ENCODE measurements around the gene TEX53.

TEX53 gene

GRCh38 chr9:114638404-114638803, 19.2 kb downstream of the TEX53 start:
- no peak for DNase-seq (ENCODE audit: low read depth in 2 of 2)

DNA sequence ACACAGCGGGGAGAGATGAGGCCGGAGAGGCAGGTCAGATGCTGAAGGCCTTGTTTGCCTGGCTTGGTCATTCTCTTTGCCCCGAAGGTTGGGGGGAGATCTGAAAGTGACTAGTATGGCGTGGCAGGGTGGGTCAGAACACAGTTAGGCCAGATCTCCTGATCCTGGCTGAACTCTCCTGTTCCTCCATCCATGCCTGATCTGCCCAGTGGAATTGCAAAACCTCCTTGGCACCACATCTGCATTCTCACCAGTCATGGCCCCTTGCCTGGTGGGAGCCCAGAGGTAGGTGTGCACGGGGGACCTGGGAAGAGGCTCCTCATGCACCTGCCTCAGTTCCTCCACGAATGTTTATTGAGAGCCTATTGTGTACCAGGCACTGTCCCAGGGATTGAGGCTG, 23.2 kb downstream of the TEX53 start:
- no peak for DNase-seq (ENCODE audit: low read depth in 2 of 2)

DNA sequence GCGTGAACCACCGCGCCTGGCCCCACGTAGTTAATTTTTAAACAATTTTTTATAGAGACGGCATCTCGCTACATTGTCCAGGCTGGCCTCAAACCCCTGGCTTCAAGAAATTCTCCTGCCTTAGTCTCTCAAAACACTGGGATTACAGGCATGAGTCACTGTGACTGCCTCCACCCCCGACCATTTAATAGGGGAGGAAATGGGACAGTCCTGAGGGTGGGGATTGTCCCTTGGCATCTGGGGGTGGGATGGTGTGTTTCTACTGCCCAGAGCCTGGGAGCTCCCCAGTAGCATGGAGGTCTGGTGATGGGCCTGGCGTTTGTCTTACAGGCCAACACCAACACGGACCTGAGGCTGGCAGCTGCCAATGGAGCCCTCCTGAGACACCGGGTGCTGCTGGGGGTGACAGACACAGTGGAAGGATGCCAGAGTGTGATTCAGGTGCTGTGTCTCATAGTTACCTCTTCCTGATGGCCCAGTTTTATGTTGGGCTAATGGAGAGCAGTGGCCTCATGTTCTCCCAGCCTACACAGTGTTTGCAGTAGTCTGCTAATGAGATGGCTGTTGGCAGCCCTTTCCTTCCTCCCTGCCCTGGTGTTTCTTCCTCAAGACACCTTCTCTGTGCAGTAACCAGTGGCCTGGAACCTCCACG, 24.0 kb downstream of the TEX53 start:
- DNase-seq (ENCODE audit: low read depth in 2 of 2), result no peak

DNA sequence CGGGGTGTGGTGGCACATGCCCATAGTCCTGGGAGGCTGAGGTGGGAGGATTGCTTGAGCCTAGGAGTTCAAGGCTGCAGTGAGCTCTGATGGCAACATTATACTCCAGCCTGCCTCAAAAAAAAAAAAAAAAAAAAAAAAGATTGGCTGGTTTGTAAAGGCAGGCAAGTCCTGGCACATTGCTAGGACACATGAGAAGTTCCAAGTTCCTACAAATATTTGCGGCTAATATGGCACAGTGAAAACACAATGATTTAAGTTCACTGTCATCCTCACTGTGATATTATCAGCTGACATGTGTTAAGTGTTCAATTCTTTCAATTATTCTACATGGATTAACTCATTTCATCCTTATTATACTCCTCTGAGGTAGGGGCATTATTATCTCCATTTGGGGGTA, 26.4 kb downstream of the TEX53 start:
- DNase-seq (ENCODE audit: low read depth in 2 of 2), result no peak

- no peak for DNase-seq (ENCODE audit: low read depth in 2 of 2)
Measured at GRCh38 chr9:114629563-114630090, 28.0 kb downstream of the TEX53 start.

DNA sequence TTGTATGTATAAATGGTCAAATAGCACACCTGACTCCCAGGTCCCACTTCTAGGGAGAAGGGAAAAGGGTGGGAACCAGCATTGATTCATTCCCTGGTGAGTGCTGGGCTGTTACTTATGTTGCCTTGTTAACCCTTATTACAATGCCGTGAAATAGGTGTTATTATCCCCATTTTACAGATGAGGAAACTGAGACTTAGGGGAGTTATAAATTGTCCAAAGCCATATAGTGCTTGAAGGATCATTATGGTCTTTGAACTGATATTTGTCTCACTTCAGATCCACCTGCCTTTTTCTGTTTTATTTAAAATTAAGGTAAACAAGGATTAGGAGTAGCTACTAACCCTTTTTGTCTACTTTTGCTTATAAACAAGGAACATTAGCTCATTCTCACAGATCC, 30.1 kb downstream of the TEX53 start:
- DNase-seq (ENCODE audit: low read depth in 2 of 2), result no peak

DNA sequence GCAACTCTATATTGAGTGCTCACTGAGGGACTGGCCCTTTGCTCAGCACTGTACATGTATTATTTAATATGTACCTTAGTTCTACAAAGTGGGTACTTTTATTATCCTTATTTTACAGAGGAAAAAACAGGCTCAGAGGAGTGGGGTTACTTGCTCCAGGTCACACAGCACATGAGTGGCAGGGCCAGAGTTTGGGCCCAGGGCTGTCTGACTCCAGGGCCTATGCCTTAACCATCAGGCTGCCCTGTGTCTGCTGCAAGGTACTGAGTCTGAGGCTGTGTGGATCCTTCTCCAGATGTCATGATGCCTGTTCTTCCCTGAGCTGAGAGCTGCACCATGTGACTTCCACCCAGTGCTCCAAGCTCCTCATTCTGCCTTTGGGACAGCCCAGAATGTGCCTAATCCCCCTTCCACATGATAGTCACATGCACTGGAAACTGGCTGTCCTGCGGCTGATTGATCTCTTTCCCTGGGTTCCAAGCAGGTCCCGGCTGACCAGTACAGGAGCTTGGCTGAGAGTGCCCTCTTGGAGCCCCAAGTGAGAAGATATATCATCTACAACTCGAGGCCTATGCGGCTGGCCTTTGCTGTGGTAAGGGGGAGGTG, 31.1 kb downstream of the TEX53 start:
- no peak for DNase-seq (ENCODE audit: low read depth in 2 of 2)

GRCh38 chr9:114624677-114625076, 32.9 kb downstream of the TEX53 start:
- no peak for DNase-seq (ENCODE audit: low read depth in 2 of 2)

GRCh38 chr9:114621975-114622609, 35.5 kb downstream of the TEX53 start:
- no peak for DNase-seq (ENCODE audit: low read depth in 2 of 2)

- no peak for DNase-seq (ENCODE audit: low read depth in 2 of 2)
Measured at GRCh38 chr9:114621561-114621960, 36.0 kb downstream of the TEX53 start.

- no peak for DNase-seq (ENCODE audit: low read depth in 2 of 2)
Measured at GRCh38 chr9:114619191-114619761, 38.3 kb downstream of the TEX53 start.

- DNase-seq (ENCODE audit: low read depth in 2 of 2), result no peak
Measured at GRCh38 chr9:114616684-114617520, 40.7 kb downstream of the TEX53 start.

GRCh38 chr9:114614373-114614772, 43.2 kb downstream of the TEX53 start:
- no peak for DNase-seq (ENCODE audit: low read depth in 2 of 2)

- no peak for DNase-seq (ENCODE audit: low read depth in 2 of 2)
Measured at GRCh38 chr9:114613919-114614318, 43.7 kb downstream of the TEX53 start.

DNA sequence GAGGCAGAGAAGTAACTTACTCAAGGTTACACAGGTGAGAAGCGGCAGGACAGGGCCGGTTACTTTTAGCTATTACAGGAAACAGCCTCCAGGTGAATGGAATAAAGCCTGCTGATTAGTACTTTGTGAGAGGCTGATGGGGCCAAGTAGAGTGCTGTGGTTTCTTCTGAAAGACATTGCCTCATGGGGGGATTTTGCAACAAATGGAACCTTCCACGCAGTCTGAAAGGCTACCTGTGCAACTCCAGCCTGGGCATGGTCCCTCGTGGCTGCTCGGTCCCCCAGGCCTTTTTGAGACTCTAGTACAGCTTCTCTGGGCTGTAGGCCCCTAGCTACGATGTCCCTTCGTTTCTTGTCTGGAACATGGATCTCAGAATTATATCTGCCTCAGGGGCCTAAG, 44.5 kb downstream of the TEX53 start:
- DNase-seq (ENCODE audit: low read depth in 2 of 2), result no peak

GRCh38 chr9:114612272-114612923, 45.2 kb downstream of the TEX53 start:
- DNase-seq (ENCODE audit: low read depth in 2 of 2), result no peak

DNA sequence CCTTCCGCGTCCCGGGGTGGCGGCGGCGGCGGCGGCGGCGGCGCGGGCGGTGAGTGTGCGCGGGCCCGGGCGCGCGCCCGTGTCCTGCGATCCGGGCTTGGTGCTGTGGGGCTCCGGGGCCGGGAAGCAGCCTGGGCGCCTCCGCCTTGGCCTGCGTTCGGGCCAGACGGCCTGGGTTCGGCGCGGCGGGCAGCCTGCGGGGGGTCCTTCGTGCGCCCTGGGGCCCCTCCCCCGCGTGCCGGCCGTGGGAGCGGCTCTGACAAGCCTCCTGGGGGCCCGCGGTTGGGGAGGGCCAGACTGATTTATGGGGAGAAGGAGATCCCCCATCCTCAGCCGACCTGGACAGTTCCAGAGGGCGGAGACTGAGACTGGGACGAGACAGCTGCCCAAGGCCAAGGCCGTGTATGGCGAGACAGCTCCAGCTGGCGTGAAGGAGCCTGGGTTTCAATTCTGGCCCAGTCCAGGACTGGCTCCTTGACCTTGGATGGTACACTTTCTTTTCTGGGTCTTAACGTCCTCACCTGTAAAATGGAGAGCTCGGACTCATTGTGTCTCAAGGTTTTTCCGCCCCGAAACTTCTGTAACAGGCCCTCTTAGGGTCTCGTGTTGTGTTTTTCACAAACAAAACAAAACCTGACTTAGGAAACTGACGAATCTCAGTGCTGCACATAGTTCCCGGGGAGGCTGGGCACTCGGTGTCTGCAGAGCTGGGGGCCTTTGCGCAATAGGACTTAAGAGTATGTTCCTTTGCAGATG, 45.9 kb downstream of the TEX53 start:
- DNase-seq (ENCODE audit: low read depth in 2 of 2), result peak in 1 of 2 donors; percentile 21

DNA sequence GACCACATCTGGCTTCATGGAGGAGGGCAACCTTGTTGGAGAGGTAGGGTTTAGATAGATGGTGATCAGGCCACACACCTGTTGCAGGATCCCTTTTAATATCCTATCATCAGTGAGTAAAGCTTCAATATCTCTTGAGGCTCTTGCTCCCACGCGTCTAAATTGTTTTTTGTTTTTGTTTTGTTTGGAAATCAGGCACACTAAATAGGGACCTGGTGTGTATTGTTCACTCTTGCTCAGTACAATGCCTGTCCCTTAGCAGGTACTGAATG, 49.1 kb downstream of the TEX53 start:
- no peak for DNase-seq (ENCODE audit: low read depth in 2 of 2)

DNA sequence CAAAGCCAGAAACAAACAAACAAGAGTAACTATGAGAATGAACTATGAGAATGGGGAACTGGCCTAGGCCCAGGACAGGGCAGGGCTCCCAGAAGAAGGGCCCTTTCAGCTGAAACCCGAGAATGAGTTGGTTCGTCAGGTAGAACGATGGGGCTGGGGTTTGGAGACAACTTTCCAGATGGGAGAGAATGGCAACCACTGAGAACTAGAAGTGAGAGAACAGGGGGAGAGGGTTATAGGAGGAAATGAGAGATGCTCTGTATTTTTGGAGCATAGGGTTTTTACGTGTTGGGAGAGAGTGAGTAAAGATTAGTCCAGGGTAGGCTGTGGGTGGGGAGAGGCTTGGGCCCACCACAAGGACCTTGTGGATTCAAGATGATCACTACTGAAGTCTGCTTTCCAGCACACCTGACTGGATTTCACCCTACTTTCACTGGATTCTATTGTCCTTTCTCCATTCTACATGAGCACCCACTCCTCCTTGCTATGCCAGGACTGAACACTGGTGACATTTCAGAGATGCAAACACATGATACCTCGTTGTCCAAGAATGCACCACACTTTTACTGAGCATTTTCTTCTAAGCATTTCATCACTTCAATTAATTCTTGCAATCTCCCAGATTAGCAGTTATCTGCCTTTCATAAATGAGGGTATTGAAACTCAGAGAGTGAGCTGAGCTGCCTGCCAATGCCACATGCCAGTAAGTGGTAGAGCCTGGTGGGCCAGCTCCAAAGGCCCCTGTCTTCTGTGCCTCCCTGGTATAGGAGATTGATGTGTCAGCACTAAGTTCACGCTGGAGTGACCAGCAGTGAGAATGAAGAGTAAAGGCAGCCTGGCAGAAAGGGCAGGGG, 49.7 kb downstream of the TEX53 start:
- no peak for DNase-seq (ENCODE audit: low read depth in 2 of 2)
